Neural progenitor cell (in vitro differentiated cells): ENCODE measurements around the gene RIPOR2.

Experiments used
- EZH2phosphoT487 ChIP-seq: fragments of 200-600 bp; sonication (generic); IDR thresholded peaks from 2 replicates; pipeline ENCODE4 v1.6.1; 2017; ENCODE audit warnings: antibody characterized with exemption
- TF ChIP-seq, protein P1 (sequence below): fragments of 200-600 bp; sonication (generic); IDR thresholded peaks from 2 replicates; pipeline ENCODE4 v1.5.1; 2017; ENCODE audit warnings: antibody characterized with exemption, mild to moderate bottlenecking

DNA sequence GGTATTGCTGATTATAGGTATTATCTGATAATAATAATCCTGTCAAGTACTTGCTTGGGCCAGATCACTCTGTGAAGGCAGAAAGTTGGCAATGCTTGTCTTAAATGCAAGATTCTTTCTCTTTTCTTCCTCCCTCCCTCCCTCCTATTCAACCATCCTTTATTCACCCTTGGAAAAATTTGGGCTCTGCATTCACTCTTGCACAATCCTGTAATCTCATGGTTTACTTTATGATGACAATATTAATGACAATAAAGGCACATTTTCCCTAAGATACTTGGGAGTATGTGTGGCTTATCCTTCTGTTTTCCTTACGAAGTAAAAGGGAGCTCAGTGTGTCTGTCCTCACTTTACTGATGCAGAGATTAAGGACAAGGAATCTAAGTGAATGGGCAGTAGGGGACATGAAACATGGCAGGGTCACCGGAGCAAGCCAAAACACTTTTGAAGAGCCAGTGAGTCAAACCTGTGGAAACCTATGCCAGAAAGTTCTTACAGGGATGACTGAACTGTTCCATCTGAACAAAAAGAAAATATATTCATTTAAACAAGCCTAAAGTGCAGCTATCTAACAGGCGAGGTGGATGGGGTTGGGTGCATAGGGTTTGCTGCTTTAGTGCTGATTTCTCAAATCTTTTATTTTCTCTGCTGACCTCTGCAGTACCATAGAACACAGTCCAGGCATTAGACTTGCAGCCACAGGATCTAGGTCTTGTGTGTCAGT, 14.6 kb upstream of the RIPOR2 start:
- TF ChIP-seq, protein P1, sequence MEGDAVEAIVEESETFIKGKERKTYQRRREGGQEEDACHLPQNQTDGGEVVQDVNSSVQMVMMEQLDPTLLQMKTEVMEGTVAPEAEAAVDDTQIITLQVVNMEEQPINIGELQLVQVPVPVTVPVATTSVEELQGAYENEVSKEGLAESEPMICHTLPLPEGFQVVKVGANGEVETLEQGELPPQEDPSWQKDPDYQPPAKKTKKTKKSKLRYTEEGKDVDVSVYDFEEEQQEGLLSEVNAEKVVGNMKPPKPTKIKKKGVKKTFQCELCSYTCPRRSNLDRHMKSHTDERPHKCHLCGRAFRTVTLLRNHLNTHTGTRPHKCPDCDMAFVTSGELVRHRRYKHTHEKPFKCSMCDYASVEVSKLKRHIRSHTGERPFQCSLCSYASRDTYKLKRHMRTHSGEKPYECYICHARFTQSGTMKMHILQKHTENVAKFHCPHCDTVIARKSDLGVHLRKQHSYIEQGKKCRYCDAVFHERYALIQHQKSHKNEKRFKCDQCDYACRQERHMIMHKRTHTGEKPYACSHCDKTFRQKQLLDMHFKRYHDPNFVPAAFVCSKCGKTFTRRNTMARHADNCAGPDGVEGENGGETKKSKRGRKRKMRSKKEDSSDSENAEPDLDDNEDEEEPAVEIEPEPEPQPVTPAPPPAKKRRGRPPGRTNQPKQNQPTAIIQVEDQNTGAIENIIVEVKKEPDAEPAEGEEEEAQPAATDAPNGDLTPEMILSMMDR = no peak
- TF ChIP-seq EZH2phosphoT487 = no peak
